Head of caudate nucleus (tissue), 42 donors: Measurements from ENCODE around the gene CYP51A1.

Source experiments
- DNase-seq, 42 donors: peaks; one replicate each; pipeline versions ENCODE4 v3.0.0 to v3.0.0-alpha.2; 2020 to 2021; ENCODE audit warnings: mixed read lengths in 7 of 42
- intact Hi-C: fragments of 100-400 bp; cut with DNase I; formaldehyde crosslinking; loops from one replicate; pipeline ENCODE4 v1.15.0; 2022

Gene CYP51A1

DNA sequence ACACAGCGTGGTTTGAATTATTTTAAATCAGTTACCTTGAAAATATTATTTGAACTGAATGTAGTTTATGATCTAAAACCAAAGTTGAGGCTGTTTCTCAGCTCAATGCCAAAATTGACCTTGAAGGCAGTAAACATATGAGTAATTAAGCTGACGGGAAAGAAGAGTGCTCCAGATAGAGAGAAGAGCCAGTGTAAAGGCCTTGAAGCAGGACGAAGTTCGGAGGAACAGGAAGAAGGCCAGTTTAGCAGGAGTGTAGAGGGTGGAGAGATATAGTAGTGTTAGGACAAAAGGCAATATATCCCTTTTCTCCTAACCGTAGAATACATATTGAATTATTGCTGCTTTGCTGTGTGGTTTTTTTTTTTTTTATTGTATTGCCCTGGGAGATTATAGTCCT, 63.2 kb downstream of the CYP51A1 start:
- DNase-seq: no peak
- intact Hi-C loops: no loop called here

DNA sequence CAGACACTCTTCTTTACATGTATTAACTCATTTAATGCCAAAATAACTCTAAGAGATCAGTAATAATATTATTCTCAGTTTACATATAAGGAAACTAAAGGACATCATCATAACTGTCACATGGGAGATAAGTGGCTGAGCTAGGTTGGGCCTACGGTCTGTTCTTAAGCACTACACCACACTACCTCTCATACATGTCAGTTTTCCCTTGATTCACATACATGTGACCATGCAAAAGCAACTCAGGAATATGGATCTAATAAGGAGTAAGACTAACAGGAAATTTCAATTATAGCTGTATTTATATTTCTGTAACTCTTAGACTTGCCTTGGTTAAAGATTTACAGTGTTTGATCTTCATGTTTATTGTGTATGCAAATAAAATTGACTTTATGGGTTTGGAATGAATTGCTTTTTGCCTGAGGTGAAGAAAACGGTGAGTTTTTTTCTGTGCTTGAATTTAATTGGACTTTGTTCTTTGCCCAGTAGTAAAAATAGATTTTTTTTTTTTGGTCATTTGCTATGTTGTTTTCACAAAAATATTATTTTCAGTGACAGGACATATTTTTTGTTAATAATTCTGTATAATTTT, 69.7 kb downstream of the CYP51A1 start:
- DNase-seq: no peak
- intact Hi-C loops: no loop called here
